IPS DF 4.7 (cell line): Measurements from ENCODE around the gene NAV3.

ENCODE experiments used
- DNase-seq: peaks from one replicate; pipeline ENCODE4 v3.0.0-alpha.2; 2013; ENCODE audit warnings: low spot score; ENCODE audit errors: extremely low read depth

Gene NAV3

DNA sequence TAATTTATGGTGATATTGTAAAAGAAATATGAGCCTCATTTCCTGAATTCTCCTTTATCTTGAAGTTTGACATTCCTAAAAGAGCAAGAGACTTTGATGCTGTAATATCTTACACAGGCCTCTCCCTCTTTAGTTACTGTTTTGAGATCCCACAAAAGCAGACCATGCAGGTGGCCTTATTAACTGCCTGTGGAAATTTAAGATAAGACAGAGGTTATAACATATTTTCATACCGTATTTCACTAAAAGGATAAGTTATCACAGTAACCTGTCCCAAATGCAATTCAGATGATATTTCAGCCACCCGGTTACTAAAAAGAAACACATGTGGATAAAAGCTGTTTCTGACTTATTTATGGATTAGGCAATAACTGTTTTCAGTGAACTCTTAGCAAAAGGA, 150.1 kb downstream of the NAV3 start:
- no peak for DNase-seq

DNA sequence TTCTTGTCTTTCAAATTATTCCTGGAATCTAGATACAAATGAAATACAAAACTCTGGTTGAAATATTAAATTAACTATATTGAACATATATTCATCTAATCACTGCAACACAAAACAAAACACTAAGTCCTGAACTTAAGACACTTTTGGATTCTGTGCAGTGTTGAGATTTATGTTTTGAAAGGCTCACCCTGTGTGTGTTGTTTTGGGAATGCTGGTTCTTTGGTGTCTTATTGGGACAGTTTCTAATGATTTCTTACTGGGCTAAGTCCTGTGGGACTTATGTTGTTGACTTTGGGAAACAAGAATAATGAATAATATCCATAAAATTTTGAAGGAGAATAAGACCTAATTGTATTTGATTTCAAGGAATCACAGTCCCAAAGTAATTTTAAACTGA, 153.2 kb downstream of the NAV3 start:
- DNase-seq = no peak

DNA sequence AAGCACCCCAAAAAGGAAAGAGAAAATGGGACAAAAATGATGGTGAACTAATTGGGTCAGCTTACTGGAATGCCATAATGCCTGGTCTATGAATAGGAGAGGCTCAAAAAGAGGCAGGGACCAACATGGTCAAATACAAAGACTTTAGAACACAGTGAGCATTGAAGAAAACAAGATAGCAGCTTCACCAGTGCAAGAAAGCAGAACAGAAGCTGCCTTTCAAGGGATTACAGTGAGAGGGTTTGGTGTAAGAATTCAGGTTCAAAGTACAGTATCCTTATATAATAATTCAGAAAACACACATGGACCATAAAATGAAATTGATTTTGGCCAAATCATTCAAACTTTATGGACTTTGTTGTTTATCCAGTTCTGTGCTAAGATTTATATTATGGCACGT, 162.1 kb downstream of the NAV3 start:
- no peak for DNase-seq

DNA sequence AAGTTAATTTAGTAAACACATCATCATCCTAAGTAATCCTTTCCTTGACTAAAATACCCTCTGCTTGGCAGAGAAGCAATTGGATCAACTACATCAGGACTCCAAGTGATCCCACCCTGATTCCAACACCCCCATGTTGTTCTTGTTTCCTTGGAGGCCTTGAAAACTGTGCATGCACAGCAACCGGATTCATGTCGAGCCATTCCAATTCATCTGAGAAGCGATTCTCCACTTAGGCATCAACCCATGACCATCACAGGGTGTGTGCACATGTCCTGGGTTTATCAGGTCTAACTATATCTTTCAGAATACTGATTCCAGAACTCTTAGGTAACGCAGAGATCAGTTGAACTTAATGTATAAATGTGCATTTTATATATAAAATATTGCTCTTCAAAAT, 163.0 kb downstream of the NAV3 start:
- no peak for DNase-seq

DNA sequence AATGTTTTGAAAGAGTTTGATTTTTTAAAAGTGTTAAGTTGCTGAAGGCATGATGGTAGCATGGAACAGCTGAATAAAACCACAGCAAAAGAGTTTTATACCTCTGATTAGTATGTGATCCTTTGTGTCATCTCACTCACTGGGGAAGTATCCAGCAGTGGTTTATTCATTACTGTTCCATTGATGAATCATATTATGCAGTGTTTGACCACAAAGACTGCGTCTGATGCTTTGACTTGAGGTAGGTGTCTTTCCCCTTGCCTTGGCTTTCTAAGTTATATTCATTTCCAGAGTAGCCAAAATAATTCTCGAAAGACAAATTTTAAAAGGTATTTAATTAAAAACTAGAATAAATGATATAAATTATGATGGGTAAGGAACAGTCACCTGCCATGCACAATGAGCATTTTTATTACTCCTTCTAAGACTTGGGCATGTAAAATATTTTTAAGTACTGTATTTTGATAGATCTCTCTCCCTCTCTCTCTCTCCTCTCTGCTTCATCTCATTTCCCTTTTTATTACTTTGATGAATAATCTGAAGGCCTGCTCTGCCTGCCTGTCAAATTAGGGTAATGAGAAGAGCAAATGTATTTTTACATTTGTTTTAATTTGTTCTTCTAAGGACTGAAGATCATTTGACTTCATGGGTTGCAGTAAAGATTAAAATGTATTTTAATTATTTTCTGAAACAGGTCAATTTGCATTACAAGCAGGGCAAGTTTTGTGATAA, 164.9 kb downstream of the NAV3 start:
- DNase-seq = no peak

DNA sequence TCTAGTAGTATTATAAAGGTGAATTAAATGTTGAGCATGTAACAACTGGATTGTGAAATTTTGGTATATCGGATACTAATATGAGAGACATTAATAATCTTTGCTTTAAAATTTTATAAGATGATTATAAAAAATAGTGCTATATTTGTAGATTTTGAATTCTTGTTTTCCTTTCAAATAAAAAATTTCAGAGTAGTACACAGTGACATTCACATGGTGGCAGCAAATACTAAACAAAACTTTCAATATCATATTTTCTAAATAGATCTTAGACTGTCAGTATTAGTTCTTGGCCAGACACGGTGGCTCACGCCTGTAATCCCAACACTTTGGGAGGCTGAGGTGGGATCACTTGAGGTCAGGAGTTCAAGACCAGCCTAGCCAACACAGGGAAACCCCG, 166.0 kb downstream of the NAV3 start:
- DNase-seq = no peak

DNA sequence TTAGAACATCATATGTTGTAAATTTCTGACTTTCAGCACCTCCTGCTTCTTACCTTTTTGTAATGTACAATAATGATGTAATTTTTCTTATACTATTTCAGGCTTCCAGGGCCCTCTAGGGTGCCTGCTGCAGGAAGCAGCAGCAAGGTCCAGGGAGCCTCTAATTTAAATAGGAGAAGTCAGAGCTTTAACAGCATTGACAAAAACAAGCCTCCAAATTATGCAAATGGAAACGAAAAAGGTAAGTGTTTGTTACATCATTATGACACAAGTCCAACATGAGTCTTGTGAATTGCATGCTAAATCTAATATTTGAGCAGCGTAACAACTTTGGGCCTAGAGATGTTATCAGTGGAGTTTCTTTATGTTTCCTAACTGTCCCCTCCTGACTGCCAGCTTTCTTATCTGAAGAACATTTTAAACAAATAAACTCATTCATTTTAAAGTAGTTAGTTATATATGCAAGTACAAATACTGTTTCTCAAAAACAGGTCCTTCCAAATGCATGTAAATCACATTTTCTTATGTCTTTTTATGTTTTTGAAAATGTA, 167.6 kb downstream of the NAV3 start:
- no peak for DNase-seq

DNA sequence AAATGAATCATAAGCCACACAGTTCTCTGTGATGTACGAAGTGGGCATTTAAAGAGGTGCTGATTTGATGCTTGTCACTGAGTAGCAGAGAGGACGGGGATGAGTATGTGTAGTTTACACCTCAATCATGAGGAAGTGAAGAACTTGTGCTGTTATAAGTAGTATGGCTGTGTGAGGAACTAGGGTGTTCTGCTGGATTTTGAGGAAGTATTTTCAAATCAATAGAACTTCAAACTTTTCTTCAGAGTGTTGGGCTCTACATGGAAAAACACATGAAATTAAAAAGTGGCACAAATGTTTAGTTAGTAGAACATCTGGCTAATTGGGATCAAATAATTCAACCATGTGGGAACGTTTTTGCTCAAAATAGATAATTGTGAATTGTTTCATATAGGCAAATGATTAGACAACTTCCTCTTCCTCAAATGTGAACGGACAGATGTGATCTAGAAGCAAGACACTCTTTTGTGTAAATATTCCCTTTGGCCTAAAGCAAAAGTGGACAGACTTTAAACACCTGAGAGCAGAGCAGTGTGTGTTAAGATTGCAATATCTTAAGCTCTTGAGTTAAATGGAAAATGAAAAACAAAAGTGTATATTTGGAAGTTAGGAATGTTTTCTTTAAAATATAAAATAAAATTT, 168.5 kb downstream of the NAV3 start:
- no peak for DNase-seq

DNA sequence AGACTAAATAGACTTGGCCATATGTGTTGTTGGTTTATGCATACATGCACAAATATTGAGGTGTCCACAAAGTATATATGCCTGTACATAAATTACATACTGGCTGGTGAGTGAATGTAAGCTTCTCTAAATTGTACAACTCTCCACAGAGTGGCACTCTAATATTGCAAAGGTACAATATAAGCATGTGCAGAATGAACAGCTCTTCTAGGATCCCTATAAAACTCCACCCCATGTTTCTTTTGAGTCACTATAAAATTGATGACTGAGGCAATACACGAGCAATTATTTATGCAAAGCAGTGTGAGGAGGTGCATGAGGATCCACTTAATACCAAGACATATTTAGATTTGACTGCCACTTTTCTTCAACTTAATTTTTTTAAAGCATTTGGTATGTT, 172.2 kb downstream of the NAV3 start:
- no peak for DNase-seq

DNA sequence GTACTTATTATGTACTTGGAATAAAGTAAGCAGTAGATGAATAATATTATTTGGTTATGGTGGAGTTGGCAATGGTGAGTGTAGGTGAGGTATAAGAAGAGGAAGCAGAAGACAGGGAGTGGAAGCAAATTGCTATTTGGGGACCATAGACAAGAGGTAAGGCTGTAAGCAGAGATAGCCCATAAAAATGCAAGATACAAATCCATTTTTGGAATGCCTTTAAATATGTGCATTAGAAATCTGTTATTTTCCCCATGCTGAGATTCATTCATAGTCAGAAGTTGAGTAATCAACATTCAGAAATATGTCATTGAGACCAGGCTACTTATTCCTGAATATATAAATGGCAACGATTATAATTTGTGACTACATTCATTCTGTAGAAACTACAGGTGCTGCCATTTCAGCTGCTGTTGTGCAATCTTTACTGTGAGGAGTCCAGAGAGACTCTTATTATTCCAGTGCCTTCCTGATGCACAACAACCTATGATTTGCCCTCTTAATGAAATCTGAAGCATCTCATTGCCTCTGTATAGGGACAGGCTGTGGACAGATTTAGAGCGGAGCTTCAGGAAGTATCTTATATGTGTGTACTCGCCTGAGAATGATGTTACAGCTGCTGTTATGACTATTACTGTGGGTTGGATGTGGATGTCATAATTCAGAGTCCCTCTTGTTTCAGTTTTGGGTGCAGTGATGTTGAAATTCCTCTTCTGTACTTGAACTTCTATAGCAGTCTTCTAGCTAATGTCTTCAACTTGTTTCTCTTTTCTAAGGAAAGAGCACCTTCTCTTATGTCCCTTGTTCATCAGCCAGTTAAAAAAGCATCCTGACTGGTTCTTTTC, 173.8 kb downstream of the NAV3 start:
- DNase-seq = no peak

DNA sequence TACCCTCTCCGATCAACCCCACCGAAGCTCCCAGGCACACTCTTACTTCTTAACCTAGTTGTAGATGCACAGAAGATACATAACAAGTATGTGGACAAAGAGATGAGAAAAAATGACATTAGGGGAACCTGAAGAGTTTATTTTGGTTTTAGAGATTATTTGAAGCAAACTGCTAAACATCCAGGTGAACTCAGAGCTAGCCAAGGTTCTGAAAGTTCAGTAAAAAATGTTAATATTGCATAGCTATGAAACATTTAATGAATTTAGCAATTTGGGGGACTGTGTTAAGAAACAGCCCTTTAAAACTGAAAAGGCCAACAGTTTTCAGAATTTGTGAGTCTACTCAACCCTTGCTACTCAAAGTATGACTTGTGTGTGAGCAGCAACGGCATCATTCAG, 174.4 kb downstream of the NAV3 start:
- no peak for DNase-seq

DNA sequence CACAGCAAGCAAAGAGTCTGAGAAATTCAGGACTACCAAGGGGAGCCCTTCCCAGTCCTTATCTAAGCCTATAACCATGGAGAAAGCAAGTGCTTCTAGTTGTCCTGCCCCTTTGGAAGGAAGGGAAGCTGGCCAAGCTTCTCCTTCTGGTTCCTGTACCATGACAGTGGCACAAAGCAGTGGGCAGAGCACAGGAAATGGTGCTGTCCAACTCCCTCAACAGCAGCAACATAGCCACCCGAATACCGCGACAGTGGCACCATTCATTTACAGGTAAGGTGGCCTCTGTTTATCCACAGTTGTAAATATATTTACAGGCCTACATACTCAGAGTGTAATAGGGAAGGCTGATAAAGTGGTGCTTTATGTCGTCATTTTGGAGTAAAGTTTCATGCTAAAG, 176.5 kb downstream of the NAV3 start:
- no peak for DNase-seq

DNA sequence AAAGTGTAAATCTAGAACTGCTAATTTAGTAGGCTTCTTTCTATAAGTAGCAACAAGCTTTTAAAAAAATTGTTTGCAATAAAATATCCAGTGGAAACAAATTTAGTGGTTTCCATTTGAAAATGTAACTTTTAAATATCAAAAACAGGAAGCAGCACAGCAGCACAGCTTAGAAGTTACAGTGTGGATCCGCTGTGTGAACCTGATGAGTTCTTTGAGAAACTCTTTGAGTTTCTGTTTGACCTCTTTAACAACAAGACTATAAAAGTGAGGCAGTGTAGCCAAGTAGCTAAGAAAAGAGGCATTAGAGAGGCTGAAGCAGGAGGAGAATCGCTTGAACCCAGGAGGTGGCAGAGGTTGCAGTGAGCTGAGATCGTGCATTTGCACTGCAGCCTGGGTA, 178.3 kb downstream of the NAV3 start:
- DNase-seq = no peak

DNA sequence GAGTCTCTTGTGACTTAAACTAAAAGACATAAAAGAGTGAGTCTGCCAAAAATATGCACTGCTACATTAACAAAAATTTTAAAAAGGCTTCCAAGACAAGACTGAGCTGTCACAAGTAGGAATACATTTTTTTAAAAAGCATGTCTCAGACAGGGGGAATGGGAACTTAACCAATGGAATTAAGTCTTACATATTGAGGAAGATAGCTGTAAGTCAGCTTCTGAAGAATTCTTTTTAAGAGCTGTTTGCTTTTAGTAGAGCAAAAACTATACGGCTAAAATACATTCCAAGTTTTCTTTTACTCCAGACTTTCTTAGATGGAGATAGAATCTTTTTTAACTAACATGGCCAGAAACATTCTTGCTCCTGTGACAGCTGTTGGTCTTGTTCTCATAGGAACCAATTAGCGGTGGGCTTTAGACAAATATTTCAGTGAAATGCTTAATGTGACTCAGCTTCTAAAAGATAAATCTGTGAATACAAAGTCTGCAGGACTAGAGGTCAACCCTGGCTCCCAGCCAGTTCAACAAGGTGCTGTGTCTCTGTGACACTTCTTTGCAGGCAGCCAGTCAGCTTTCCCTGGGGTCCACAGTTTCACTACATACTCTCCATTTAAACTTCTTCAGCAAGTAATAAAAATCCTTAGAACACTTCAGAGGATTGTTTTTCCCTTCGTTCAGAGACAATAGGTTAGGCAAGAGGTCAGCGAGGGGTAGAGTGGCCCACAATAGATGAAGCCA, 187.6 kb downstream of the NAV3 start:
- DNase-seq = no peak

DNA sequence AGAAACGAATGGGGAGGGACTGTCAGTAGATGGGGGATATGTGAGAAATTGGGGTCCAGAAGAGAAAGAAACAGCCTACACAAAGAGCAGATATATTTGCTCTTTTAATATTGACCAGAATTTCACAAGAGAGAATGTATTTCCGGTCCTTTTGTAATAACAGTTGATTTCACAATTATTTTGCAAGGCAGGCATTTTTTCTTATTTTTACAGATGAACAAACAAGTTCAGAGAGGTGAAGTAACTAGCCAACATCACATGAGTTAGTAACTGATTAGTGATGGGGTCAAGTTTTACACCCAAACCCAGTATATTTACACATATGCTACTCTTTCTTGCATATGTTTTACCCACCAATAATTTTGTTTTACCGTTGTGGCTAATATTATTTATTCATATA, 188.2 kb downstream of the NAV3 start:
- no peak for DNase-seq

DNA sequence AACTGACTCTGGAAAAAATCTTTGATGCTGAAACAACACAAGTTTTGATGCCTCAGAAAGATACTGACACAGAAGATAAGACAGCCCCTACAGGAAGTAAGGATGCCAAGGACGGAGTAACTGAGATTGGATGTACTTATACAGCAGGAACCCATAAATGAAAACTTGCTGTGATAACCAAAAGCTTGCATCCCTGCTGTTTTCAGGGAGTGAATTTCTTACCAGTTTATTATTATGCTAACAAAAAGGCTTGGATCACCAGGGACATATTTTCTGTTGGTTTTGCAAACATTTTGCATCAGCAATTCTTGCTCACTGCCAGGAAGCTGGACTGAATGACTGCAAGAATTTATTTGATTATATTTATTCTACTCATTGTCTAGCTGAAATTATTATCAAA, 197.7 kb downstream of the NAV3 start:
- no peak for DNase-seq

DNA sequence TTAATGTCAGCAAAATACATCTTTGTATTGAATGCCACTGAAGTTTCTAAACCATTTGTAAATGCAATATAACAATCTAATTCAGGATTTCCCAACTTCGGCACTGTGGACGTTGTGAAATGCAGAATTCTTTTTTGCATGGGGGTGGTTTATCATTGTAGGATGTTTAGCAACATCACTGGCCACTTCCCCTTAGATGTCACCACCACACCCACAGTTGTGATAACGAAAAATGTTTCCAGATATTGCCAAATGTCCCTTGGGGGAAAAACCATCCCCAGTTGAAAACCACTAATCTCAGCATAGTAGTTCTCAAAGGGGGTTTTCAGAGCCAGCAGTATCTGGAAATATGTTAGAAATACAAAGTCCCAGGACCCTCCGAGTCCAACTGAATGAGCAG, 203.3 kb downstream of the NAV3 start:
- no peak for DNase-seq

DNA sequence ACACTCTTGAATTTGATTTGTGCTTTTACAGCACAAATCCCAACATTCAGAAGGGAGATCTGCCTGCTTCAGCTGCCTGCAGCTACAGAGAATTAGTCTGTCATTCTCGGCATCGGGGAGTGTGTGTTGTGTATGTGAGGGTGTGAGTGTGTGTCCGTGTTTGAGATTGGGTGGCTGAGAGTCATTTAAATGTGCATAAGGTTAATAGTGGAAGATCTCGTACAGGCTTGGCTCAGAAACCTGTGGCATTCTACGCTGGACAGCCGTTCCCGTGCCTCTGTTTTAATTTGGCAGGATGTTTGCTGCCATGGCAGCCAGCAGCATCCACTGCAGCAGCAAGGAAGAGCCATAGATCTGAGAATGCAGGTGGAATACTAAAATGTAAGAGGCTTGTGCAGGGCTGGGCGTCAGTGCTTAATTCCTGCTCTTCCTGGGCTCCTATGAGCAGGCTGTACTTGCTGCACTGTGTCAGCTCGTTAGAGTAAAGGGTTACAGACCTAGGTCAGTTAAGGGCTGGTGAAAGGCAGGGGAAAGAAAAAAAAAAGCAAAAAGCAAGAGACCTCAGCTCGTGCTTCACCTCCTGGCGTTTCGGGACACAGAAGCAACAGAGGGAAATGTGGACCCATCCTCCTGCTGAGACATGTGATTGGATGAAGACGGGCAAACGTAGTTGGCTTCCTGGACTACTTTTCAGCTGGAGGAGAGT, 205.4 kb downstream of the NAV3 start:
- no peak for DNase-seq

DNA sequence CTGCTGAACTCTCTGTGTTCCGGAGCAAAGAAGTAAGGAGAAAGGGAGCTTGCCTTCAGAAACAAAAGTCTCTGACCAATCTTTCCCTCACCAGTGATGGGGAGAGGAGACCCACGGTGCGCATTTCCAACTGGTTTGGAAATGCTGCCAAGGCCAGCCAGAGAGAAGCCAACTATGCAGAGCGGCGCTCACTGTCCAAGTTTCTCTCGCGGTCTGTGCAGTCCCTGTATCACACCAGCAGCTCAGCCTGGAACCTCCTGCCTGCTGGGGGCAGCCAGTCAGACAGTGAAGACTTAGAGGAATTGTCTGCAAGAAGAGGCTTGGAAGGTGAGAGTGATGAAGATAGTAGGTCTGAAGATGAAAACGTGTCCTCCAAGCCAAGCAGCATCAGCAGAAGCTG, 206.2 kb downstream of the NAV3 start:
- no peak for DNase-seq

DNA sequence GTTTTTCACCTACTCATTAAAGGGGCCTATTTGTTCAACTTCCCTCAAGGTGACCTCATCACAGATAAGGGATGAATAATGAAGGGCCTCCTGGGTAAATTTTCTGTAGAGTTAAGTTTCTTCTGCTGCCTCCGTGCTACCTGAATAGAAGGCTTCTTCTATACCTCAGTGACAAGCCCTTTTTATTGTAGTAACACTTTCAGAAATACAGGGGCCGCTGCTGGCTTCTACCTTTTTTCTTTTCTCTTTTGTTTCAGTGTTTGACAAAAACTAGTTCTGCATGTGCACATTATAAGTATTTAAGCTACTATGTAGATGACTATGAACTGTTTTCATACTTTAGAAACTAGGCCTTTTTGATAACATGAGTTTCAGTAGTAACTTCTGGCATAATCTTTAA, 207.0 kb downstream of the NAV3 start:
- DNase-seq = no peak

DNA sequence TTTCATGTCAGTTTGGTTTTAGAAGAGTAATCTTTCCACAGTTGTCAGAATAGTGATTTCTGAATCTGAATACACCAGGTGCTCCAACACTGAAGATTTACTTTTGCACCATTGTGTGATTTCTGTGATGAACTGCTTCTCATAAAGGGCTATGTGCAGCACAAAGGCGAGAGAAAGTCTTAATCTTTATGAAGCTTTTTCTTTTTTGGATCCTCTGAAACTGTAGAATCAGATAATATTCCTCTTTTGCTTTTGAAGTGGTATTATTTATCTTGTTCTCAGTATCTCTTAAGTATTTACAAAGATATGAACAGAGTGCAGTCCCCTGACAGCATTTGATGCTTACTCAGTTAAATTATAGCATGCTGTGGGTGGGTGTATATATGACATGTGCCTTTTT, 207.8 kb downstream of the NAV3 start:
- no peak for DNase-seq
